HG03442 (cell line): ENCODE results near the gene PSTPIP1.

Experiments
- ATAC-seq: cut with Tn5 transposase; IDR thresholded peaks from one replicate; pipeline ENCODE4 v1.9.1; 2021; ENCODE audit warnings: mild to moderate bottlenecking, moderate library complexity; ENCODE audit not compliant: unreplicated experiment

Gene PSTPIP1

GRCh38 chr15:77028451-77029165, 33.7 kb downstream of the PSTPIP1 start:
- no peak for ATAC-seq

GRCh38 chr15:77029166-77030047, 34.5 kb downstream of the PSTPIP1 start:
- ATAC-seq: no peak

- no peak for ATAC-seq
These were observed 35.4 kb downstream of the PSTPIP1 start for GRCh38 chr15:77030048-77030927.

- ATAC-seq: no peak
These were observed 36.0 kb downstream of the PSTPIP1 start for GRCh38 chr15:77030928-77031375.

- no peak for ATAC-seq
These were observed 36.6 kb downstream of the PSTPIP1 start for GRCh38 chr15:77031376-77032050.

GRCh38 chr15:77032052-77032646, 37.2 kb downstream of the PSTPIP1 start:
- no peak for ATAC-seq

GRCh38 chr15:77032647-77033416, 37.9 kb downstream of the PSTPIP1 start:
- ATAC-seq: no peak

GRCh38 chr15:77033417-77033728, 38.4 kb downstream of the PSTPIP1 start:
- ATAC-seq: no peak

- no peak for ATAC-seq
These were observed 39.1 kb downstream of the PSTPIP1 start for GRCh38 chr15:77033729-77034671.

GRCh38 chr15:77034695-77035489, 40.0 kb downstream of the PSTPIP1 start:
- no peak for ATAC-seq

- no peak for ATAC-seq
These were observed 40.7 kb downstream of the PSTPIP1 start for GRCh38 chr15:77035584-77035983.

GRCh38 chr15:77035999-77036471, 41.1 kb downstream of the PSTPIP1 start:
- ATAC-seq: no peak

- ATAC-seq: no peak
These were observed 41.8 kb downstream of the PSTPIP1 start for GRCh38 chr15:77036537-77037387.

GRCh38 chr15:77037388-77038209, 42.7 kb downstream of the PSTPIP1 start:
- no peak for ATAC-seq

GRCh38 chr15:77038312-77039216, 43.6 kb downstream of the PSTPIP1 start:
- no peak for ATAC-seq
